Measurements from ENCODE around the gene METRNL. TPM values are rescaled to one million over a fixed set of nuclear protein-coding genes. Genes with fewer than 3 reads are reported as not detected.

The METRNL gene
- total RNA-seq, 4 donors from 2014 or later: 25.0 to 44.4 (median 35.8) TPM

DNA sequence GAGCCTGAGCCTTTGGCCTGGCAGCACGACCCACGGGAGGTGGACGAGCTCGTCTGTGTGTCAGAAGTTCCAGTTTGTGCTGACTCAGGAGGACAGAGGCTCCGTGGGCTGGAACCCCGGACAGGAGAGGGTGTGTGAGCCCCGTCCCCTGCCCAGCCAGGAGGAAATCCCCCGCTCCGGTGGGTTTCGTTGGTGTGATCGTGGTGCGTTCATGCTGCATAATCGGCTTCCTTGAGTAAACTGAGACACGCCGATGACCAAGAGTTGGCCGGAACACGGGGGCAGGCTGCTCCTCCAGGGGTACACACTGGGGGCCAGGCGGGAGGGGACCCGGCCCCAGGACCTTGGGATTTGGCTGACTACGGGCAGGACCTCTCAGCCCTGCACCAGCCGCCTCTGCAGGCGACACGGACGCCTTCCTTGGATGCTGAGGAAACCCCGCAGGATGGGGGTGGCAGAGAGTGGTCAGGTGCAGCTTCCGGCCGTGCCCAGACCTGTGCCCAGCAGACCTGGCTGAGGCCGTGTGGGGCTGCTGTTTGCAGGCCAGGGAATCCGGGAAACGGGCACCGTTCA, 8.5 kb downstream of the METRNL start:
- Histone ChIP-seq H3K36me3 (no peaks in the 10 kb centered on the region), H3K27ac (no peak overlapping the region), H3K4me1 (peaks cover 3 to 14% of the 10 kb centered on the region in 2 donors), H3K9me3 (no peaks in the 10 kb centered on the region), H3K27me3 (no peaks in the 10 kb centered on the region), H3K4me3 (no peak overlapping the region)
- DNase-seq: no peak
- TF ChIP-seq POLR2A (IDR thresholded peaks at IDR 0.05) (no peak), CTCF (IDR thresholded peaks at IDR 0.05) (no peak)
- intact Hi-C loops (cut with DNase I; ENCODE audit: low total_unique reads): no loop called here

GRCh38 chr17:83088451-83088850, 9.0 kb downstream of the METRNL start:
- Histone ChIP-seq H3K4me1 (peaks cover 3 to 14% of the 10 kb centered on the region in 2 donors), H3K36me3 (no peaks in the 10 kb centered on the region), H3K27ac (no peak overlapping the region), H3K27me3 (no peaks in the 10 kb centered on the region), H3K4me3 (no peak overlapping the region), H3K9me3 (no peaks in the 10 kb centered on the region)
- intact Hi-C loops (cut with DNase I; ENCODE audit: low total_unique reads): no loop called here
- TF ChIP-seq CTCF (IDR thresholded peaks at IDR 0.05): no peak
- TF ChIP-seq POLR2A (IDR thresholded peaks at IDR 0.05): no peak
- DNase-seq: no peak

GRCh38 chr17:83088909-83089308, 9.5 kb downstream of the METRNL start:
- DNase-seq: no peak
- intact Hi-C loops (cut with DNase I; ENCODE audit: low total_unique reads): no loop called here
- Histone ChIP-seq H3K27ac (no peak overlapping the region), H3K4me3 (no peak overlapping the region), H3K9me3 (no peaks in the 10 kb centered on the region), H3K27me3 (no peaks in the 10 kb centered on the region), H3K4me1 (peaks cover 1 to 14% of the 10 kb centered on the region in 2 donors), H3K36me3 (no peaks in the 10 kb centered on the region)
- TF ChIP-seq POLR2A (IDR thresholded peaks at IDR 0.05) (no peak), CTCF (IDR thresholded peaks at IDR 0.05) (no peak)

DNA sequence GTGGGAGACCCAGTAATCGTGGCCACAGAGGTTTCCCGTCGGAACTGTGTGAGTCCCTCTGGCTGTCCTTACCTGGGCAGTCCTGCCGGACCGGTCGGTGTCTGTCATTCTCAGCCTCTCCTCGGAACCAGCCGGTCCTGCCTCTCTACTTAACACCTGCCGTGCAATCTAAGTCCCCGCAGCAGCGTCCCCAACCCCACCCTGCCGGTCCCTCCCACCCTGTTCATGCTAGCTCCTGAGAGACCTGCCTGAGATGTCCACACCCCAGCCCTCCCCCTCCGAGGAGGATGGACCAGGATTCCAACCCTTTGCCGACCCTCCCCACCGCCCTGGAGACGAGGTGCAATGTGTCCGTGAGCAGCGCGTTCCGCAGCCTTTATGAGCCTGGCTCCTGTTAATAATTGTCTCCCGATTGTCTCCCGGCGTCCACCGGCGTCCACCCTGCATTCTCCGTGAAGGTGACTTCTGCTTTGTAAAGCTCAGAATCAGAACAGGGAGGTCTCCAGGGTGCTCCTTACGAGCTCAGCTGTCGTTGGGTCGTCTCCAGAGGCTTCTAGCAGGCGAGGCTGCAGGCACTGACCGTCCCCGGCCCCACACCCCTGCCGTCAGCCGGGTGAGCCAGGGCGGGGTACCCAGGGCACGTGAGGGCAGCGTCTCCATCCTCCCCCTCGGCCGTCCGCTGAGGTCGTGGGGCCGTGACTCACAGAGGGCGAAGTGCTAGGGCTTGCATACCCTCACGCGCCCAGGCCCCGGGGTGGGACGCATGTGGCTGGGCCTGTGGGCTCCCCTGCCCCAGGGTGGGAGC, 10.1 kb downstream of the METRNL start:
- no peaks in the 10 kb centered on the region for H3K9me3 ChIP-seq
- H3K27ac ChIP-seq: no peak overlapping the region
- H3K4me1 ChIP-seq: peaks cover 0 to 9% of the 10 kb centered on the region in 2 donors
- H3K4me3 ChIP-seq: no peak overlapping the region
- TF ChIP-seq CTCF (IDR thresholded peaks at IDR 0.05) (no peak), POLR2A (IDR thresholded peaks at IDR 0.05) (no peak)
- no peak for DNase-seq
- H3K36me3 ChIP-seq: no peaks in the 10 kb centered on the region
- intact Hi-C loops (cut with DNase I; ENCODE audit: low total_unique reads): no loop called here
- H3K27me3 ChIP-seq: no peaks in the 10 kb centered on the region

Measured in uterus (tissue), 4 donors.